ENCODE data around the gene CAPN1. TPM values are rescaled to one million over a fixed set of nuclear protein-coding genes. Genes with fewer than 3 reads are reported as not detected.
"Not testable (repeated sequence)": the region's sequence is repeated elsewhere in the genome, so short reads cannot be mapped to it uniquely, and the experiment has no call there.

CAPN1 gene
- total RNA-seq, 1 donor, result 102 TPM

- TF ChIP-seq CTCF (IDR thresholded peaks at IDR 0.05; ENCODE audit: extremely low read depth, low read depth, low read length), result no peak
- Histone ChIP-seq H3K27ac (ENCODE audit: low read depth, low read length) (no peak overlapping the region), H3K27me3 (ENCODE audit: insufficient read depth, low read length) (no peaks in the 10 kb centered on the region), H3K4me1 (ENCODE audit: insufficient read depth, low read length) (peaks cover 14% of the 10 kb centered on the region), H4K20me1 (ENCODE audit: insufficient read depth, low read length) (no peaks in the 10 kb centered on the region), H3K36me3 (ENCODE audit: insufficient read depth, low read length) (no peaks in the 10 kb centered on the region), H3K4me3 (ENCODE audit: insufficient read depth, low read length) (no peak overlapping the region), H3K79me2 (ENCODE audit: insufficient read depth, low read length) (no peaks in the 10 kb centered on the region), H3K4me2 (ENCODE audit: insufficient read depth, low read length) (no peak overlapping the region), H2AFZ (ENCODE audit: low read length) (no peak overlapping the region), H3K9me3 (ENCODE audit: low read depth, low read length) (no peaks in the 10 kb centered on the region)
- DNase-seq (ENCODE audit: insufficient read length, low spot score, missing footprints), result no peak
Observed at GRCh38 chr11:65227879-65228278, 46.2 kb downstream of the CAPN1 start.

- Histone ChIP-seq H3K79me2 (ENCODE audit: insufficient read depth, low read length) (no peaks in the 10 kb centered on the region), H3K9me3 (ENCODE audit: low read depth, low read length) (no peaks in the 10 kb centered on the region), H3K27me3 (ENCODE audit: insufficient read depth, low read length) (no peaks in the 10 kb centered on the region), H4K20me1 (ENCODE audit: insufficient read depth, low read length) (no peaks in the 10 kb centered on the region), H3K36me3 (ENCODE audit: insufficient read depth, low read length) (no peaks in the 10 kb centered on the region), H3K4me1 (ENCODE audit: insufficient read depth, low read length) (no peaks in the 10 kb centered on the region), H3K27ac (ENCODE audit: low read depth, low read length) (no peak overlapping the region), H3K4me3 (ENCODE audit: insufficient read depth, low read length) (no peak overlapping the region), H3K4me2 (ENCODE audit: insufficient read depth, low read length) (no peak overlapping the region), H2AFZ (ENCODE audit: low read length) (no peak overlapping the region)
- no peak for TF ChIP-seq CTCF (IDR thresholded peaks at IDR 0.05; ENCODE audit: extremely low read depth, low read depth, low read length)
- peak; percentile 58 for DNase-seq (ENCODE audit: insufficient read length, low spot score, missing footprints)
Observed at GRCh38 chr11:65236194-65237059, 54.7 kb downstream of the CAPN1 start.

- not testable (repeated sequence) for H3K4me2 ChIP-seq (ENCODE audit: insufficient read depth, low read length); H3K27me3 ChIP-seq (ENCODE audit: insufficient read depth, low read length); H3K27ac ChIP-seq (ENCODE audit: low read depth, low read length); H3K79me2 ChIP-seq (ENCODE audit: insufficient read depth, low read length); H3K9me3 ChIP-seq (ENCODE audit: low read depth, low read length); DNase-seq (ENCODE audit: insufficient read length, low spot score, missing footprints); H4K20me1 ChIP-seq (ENCODE audit: insufficient read depth, low read length); H2AFZ ChIP-seq (ENCODE audit: low read length); H3K4me3 ChIP-seq (ENCODE audit: insufficient read depth, low read length); H3K4me1 ChIP-seq (ENCODE audit: insufficient read depth, low read length); H3K36me3 ChIP-seq (ENCODE audit: insufficient read depth, low read length)
Observed at GRCh38 chr11:65238302-65238701, 56.6 kb downstream of the CAPN1 start.

- Histone ChIP-seq H3K36me3 (ENCODE audit: insufficient read depth, low read length) (no peaks in the 10 kb centered on the region), H2AFZ (ENCODE audit: low read length) (no peak overlapping the region), H3K4me2 (ENCODE audit: insufficient read depth, low read length) (no peak overlapping the region), H3K4me1 (ENCODE audit: insufficient read depth, low read length) (no peaks in the 10 kb centered on the region), H3K9me3 (ENCODE audit: low read depth, low read length) (peaks cover 1% of the 10 kb centered on the region), H3K27me3 (ENCODE audit: insufficient read depth, low read length) (no peaks in the 10 kb centered on the region), H3K4me3 (ENCODE audit: insufficient read depth, low read length) (no peak overlapping the region), H4K20me1 (ENCODE audit: insufficient read depth, low read length) (no peaks in the 10 kb centered on the region), H3K79me2 (ENCODE audit: insufficient read depth, low read length) (no peaks in the 10 kb centered on the region), H3K27ac (ENCODE audit: low read depth, low read length) (no peak overlapping the region)
- no peak for TF ChIP-seq CTCF (IDR thresholded peaks at IDR 0.05; ENCODE audit: extremely low read depth, low read depth, low read length)
- DNase-seq (ENCODE audit: insufficient read length, low spot score, missing footprints), result peak; percentile 19
Observed at GRCh38 chr11:65241134-65241533, 59.4 kb downstream of the CAPN1 start.
